Parathyroid adenoma (tissue), 2 donors: Measurements from ENCODE around the gene FITM2.

Experiments
- H2AFZ ChIP-seq: fragments of 300-600 bp; sonication (generic); one replicate; pipeline ENCODE4 v1.7.0; 2017; ENCODE audit warnings: antibody characterized with exemption, mild to moderate bottlenecking
- H3K27ac ChIP-seq: fragments of 300-600 bp; sonication (generic); one replicate; pipeline ENCODE4 v1.7.0; 2017
- H3K27me3 ChIP-seq: fragments of 300-600 bp; sonication (generic); one replicate; pipeline ENCODE4 v1.7.0; 2017; ENCODE audit warnings: low read length; ENCODE audit not compliant: control insufficient read depth, insufficient read depth
- H3K36me3 ChIP-seq: fragments of 300-600 bp; sonication (generic); one replicate; pipeline ENCODE4 v1.7.0; 2017; ENCODE audit warnings: low read length; ENCODE audit not compliant: control insufficient read depth, insufficient read depth
- H3K4me1 ChIP-seq: fragments of 300-600 bp; sonication (generic); one replicate; pipeline ENCODE4 v1.7.0; 2017; ENCODE audit warnings: control low read depth
- H3K4me2 ChIP-seq: fragments of 300-600 bp; sonication (generic); one replicate; pipeline ENCODE4 v1.7.0; 2017; ENCODE audit warnings: low read length
- H3K4me3 ChIP-seq: fragments of 300-600 bp; sonication (generic); one replicate; pipeline ENCODE4 v1.7.0; 2017; ENCODE audit warnings: low read depth, low read length
- H3K79me2 ChIP-seq: fragments of 300-600 bp; sonication (generic); one replicate; pipeline ENCODE4 v1.7.0; 2017; ENCODE audit warnings: control low read depth
- H3K9ac ChIP-seq: fragments of 300-600 bp; sonication (generic); one replicate; pipeline ENCODE4 v1.7.0; 2017; ENCODE audit warnings: mild to moderate bottlenecking
- H3K9me3 ChIP-seq: fragments of 300-600 bp; sonication (generic); one replicate; pipeline ENCODE4 v1.7.0; 2017; ENCODE audit warnings: low read length; ENCODE audit not compliant: control insufficient read depth
- TF ChIP-seq, protein P1 (sequence below): fragments of 300-600 bp; sonication (generic); IDR thresholded peaks from one replicate; pipeline ENCODE4 v1.7.0; 2017; ENCODE audit warnings: antibody characterized with exemption, mild to moderate bottlenecking
- donor health status: primary hyperparathyroidism.

Gene FITM2

DNA sequence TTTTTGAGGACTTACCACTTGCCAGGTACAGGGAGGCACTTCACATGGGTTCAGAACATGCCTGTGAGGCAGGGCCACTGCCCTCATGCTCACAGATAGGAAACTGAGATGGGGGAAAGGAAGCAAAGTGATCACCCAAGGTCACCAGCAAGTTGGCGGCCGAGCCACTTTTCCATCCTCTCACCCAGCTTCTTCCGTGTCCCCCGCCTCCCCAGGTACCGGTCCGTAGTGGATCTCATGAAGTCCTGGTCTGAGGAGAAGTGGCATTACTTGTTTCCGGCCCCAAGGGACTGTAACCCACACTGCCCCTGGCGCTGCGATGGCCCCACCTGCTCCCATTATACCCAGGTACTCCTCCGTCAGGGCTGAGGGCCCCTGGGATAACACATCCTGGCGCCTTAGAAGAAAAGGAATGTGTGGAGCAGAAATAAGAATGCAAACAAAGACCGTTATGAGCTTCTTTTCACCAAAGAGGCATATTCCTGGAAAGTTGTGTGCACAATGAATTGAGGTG, 32.2 kb upstream of the FITM2 start:
- Histone ChIP-seq H3K9me3 (no peaks in the 10 kb centered on the region), H3K79me2 (no peaks in the 10 kb centered on the region), H3K9ac (no peak overlapping the region), H2AFZ (no peak overlapping the region), H3K4me3 (no peak overlapping the region), H3K4me1 (no peaks in the 10 kb centered on the region), H3K27me3 (no peaks in the 10 kb centered on the region), H3K4me2 (no peak overlapping the region), H3K27ac (no peak overlapping the region), H3K36me3 (no peaks in the 10 kb centered on the region)
- TF ChIP-seq, protein P1, sequence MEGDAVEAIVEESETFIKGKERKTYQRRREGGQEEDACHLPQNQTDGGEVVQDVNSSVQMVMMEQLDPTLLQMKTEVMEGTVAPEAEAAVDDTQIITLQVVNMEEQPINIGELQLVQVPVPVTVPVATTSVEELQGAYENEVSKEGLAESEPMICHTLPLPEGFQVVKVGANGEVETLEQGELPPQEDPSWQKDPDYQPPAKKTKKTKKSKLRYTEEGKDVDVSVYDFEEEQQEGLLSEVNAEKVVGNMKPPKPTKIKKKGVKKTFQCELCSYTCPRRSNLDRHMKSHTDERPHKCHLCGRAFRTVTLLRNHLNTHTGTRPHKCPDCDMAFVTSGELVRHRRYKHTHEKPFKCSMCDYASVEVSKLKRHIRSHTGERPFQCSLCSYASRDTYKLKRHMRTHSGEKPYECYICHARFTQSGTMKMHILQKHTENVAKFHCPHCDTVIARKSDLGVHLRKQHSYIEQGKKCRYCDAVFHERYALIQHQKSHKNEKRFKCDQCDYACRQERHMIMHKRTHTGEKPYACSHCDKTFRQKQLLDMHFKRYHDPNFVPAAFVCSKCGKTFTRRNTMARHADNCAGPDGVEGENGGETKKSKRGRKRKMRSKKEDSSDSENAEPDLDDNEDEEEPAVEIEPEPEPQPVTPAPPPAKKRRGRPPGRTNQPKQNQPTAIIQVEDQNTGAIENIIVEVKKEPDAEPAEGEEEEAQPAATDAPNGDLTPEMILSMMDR, result no peak

DNA sequence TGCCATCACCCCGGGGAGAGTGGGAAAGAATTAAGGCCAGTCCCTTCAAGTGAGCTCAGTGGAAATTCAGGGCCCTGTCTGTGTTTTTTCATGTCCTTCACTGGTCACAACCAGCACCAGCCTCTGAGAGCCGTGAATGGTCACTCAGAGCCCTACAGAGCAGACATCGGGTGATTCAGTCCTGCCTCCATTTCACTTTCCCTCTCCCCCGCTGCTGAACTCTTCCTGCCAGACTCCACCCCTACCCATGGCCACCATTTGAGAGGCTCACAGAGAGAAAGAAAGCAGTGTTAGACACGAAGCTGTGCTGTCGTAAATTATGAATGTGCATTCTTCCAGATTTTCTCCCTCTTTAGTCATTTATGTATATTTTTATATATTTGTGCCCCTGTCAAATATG, 31.2 kb upstream of the FITM2 start:
- Histone ChIP-seq H3K9me3 (no peaks in the 10 kb centered on the region), H3K4me2 (no peak overlapping the region), H3K4me1 (no peaks in the 10 kb centered on the region), H3K27ac (no peak overlapping the region), H3K4me3 (no peak overlapping the region), H3K79me2 (no peaks in the 10 kb centered on the region), H2AFZ (peak overlapping the region; percentile 42), H3K27me3 (no peaks in the 10 kb centered on the region), H3K36me3 (no peaks in the 10 kb centered on the region), H3K9ac (no peak overlapping the region)
- TF ChIP-seq, protein P1, result no peak

DNA sequence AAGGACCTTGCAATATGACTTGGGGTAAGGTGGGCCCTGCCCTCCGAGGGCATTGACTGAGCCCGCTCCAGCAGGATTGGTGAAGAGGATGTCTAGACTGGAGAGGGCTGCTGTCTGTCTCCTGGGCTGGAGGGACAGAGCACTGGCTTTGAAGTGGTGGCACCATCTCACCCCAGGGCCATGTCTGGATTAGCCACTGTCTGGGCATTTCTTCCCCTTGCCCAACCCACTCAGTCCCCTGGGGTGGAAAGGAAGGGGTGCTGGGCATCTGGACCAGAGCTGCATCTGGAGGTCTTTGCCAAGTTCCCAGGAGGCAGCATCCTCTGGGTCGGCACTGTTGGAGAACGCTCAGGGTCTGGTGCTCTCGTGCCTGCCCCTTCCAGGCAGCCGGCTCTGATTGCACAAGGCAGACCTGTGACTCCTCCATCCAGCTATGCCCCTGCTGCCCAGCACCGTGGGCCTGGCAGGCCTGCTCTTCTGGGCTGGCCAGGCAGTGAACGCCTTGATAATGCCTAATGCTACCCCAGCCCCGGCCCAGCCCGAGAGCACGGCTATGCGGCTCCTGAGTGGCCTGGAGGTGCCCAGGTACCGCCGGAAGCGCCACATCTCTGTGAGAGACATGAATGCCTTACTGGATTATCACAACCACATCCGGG, 25.9 kb upstream of the FITM2 start, which contains the start of gene R3HDML:
Gene R3HDML (plus strand): TSS at position 319 of the 656 bp plus-strand sequence. CDS start 115 bp downstream, at position 434.
- Histone ChIP-seq H3K9ac (no peak within 1 kb of the TSS), H3K36me3 (no peaks in the 10 kb centered on the region), H3K4me1 (no peaks in the 10 kb centered on the region), H3K27me3 (no peaks in the 10 kb centered on the region), H3K4me2 (no peak within 1 kb of the TSS), H3K27ac (no peak within 1 kb of the TSS), H3K4me3 (no peak within 1 kb of the TSS), H3K79me2 (no peaks in the 10 kb centered on the region), H2AFZ (no peak within 1 kb of the TSS), H3K9me3 (no peaks in the 10 kb centered on the region)
- TF ChIP-seq, protein P1, result no peak

DNA sequence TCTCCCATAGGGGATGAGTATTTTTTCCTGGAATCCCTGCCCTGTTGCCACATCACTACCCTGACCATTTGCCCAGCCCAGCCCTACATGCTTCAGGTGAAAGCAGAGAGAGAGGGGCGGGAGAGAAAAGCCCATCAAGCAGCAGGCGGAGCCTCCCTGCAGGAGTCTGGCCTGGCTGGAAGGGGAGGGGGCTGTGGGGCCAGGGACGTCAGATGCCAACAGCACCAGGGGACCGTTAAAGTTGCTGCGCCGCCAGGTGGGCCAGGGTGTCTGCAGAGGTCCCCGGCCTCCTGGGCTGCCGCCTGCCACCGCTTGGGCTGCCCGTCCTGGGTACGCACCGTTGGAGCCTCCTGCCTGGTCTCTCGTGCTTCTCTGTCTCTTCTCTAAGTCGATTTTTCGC, 25.1 kb upstream of the FITM2 start:
- no peak overlapping the region for H2AFZ ChIP-seq
- no peaks in the 10 kb centered on the region for H3K27me3 ChIP-seq
- no peaks in the 10 kb centered on the region for H3K4me1 ChIP-seq
- H3K27ac ChIP-seq, result no peak overlapping the region
- H3K4me3 ChIP-seq, result no peak overlapping the region
- TF ChIP-seq, protein P1, result no peak
- H3K9me3 ChIP-seq, result no peaks in the 10 kb centered on the region
- H3K9ac ChIP-seq, result no peak overlapping the region
- no peaks in the 10 kb centered on the region for H3K79me2 ChIP-seq
- H3K36me3 ChIP-seq, result no peaks in the 10 kb centered on the region
- H3K4me2 ChIP-seq, result no peak overlapping the region

DNA sequence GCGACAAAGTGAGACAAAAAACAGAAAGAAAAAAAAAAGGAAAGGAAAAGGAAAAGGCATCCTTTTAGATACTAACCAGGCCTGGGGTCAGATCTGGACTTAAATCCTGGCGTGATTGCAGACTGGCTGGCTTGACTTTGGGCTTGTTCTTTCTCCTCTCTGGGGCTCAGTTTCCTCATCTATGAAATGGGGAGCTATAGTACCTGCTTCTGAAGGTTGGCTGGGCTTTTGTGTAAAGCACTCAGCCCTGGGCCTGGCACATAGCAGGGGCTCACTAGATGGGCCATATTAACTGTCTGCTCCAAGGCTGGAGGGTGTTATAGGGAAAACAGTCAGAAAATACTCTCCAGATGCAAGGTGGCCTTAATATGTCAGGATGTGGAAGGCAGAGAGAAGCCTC, 24.7 kb upstream of the FITM2 start:
- H3K36me3 ChIP-seq, result no peaks in the 10 kb centered on the region
- H3K4me2 ChIP-seq, result no peak overlapping the region
- no peaks in the 10 kb centered on the region for H3K9me3 ChIP-seq
- H3K27ac ChIP-seq, result no peak overlapping the region
- H3K9ac ChIP-seq, result no peak overlapping the region
- H3K4me1 ChIP-seq, result no peaks in the 10 kb centered on the region
- no peak overlapping the region for H3K4me3 ChIP-seq
- H2AFZ ChIP-seq, result no peak overlapping the region
- TF ChIP-seq, protein P1, result no peak
- H3K27me3 ChIP-seq, result no peaks in the 10 kb centered on the region
- H3K79me2 ChIP-seq, result no peaks in the 10 kb centered on the region
